Testis (tissue), 2 donors: Measurements from ENCODE around the gene NAB2.
"Not testable (repeated sequence)": the region's sequence is repeated elsewhere in the genome, so short reads cannot be mapped to it uniquely, and the experiment has no call there.

Source experiments
- POLR2A ChIP-seq: fragments of 450-650 bp; IDR thresholded peaks from one replicate; pipeline ENCODE4 v1.6.1; 2017; ENCODE audit warnings: antibody characterized with exemption, mild to moderate bottlenecking, moderate library complexity
- TF ChIP-seq, protein P1 (sequence below), 3 experiments: fragments of 450-650 bp in 2 of 3; fragments of 200-600 bp in 1 of 3; sonication (generic) in 1 of 3; IDR thresholded peaks; one replicate each; pipeline ENCODE4 v1.5.1; 2016 to 2019; ENCODE audit warnings: antibody characterized with exemption in 3 of 3, mild to moderate bottlenecking in 2 of 3, moderate library complexity in 1 of 3

DNA sequence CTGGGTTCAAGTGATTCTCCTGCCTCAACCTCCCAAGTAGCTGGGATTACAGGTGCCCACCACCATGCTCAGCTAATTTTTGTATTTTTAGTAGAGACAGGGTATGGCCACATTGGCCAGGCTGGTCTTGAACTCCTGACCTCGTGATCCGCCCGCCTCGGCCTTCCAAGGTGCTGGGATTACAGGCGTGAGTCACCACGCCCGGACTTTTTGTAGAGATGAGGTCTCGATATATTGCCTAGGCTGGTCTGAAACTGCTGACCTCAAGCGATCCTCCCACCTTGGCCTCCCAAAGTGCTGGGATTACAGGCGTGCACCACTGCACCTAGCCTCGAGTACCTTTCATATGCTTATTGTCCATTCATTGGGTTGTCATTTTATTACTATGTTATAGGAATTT lies 31.8 kb downstream of the NAB2 start:
- TF ChIP-seq, protein P1, sequence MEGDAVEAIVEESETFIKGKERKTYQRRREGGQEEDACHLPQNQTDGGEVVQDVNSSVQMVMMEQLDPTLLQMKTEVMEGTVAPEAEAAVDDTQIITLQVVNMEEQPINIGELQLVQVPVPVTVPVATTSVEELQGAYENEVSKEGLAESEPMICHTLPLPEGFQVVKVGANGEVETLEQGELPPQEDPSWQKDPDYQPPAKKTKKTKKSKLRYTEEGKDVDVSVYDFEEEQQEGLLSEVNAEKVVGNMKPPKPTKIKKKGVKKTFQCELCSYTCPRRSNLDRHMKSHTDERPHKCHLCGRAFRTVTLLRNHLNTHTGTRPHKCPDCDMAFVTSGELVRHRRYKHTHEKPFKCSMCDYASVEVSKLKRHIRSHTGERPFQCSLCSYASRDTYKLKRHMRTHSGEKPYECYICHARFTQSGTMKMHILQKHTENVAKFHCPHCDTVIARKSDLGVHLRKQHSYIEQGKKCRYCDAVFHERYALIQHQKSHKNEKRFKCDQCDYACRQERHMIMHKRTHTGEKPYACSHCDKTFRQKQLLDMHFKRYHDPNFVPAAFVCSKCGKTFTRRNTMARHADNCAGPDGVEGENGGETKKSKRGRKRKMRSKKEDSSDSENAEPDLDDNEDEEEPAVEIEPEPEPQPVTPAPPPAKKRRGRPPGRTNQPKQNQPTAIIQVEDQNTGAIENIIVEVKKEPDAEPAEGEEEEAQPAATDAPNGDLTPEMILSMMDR (IDR thresholded peaks at IDR 0.05) = not testable (repeated sequence)
- not testable (repeated sequence) for TF ChIP-seq POLR2A
